ENCODE data around the gene NPC1L1.

The NPC1L1 gene

GRCh38 chr7:44541028-44541869 is at the start of gene NPC1L1:
TSS of gene NPC1L1 (minus strand) at chr7:44541330. CDS start at chr7:44541259, 71 bp downstream.
- no peak for DNase-seq

GRCh38 chr7:44590910-44591309 is 49.8 kb upstream of the NPC1L1 start:
- DNase-seq = no peak

GRCh38 chr7:44587843-44588711 is 46.9 kb upstream of the NPC1L1 start:
- DNase-seq = peak; percentile 38

GRCh38 chr7:44583146-44583865 is 42.2 kb upstream of the NPC1L1 start:
- DNase-seq = no peak

- peak; percentile 99 for DNase-seq
These were observed 40.9 kb upstream of the NPC1L1 start, which contains the start of gene TMED4 for GRCh38 chr7:44581879-44582603. TSS of gene TMED4 (minus strand) at chr7:44582231. CDS start at chr7:44582206, 25 bp downstream.

GRCh38 chr7:44580945-44581878 is 40.1 kb upstream of the NPC1L1 start:
- peak; percentile 52 for DNase-seq

- DNase-seq = no peak
These were observed 35.1 kb upstream of the NPC1L1 start for GRCh38 chr7:44576228-44576627.

GRCh38 chr7:44575054-44575453 is 33.9 kb upstream of the NPC1L1 start:
- DNase-seq = no peak

GRCh38 chr7:44574287-44574872 is 33.2 kb upstream of the NPC1L1 start:
- no peak for DNase-seq

GRCh38 chr7:44573464-44574286 is 32.5 kb upstream of the NPC1L1 start, which contains the start of gene DDX56:
TSS of gene DDX56 (minus strand) at chr7:44573908. CDS start at chr7:44573895, 13 bp downstream.
- peak; percentile 97 for DNase-seq

- DNase-seq = no peak
These were observed 31.6 kb upstream of the NPC1L1 start for GRCh38 chr7:44572771-44573170.

GRCh38 chr7:44569959-44570358 is 28.8 kb upstream of the NPC1L1 start:
- DNase-seq = no peak

GRCh38 chr7:44568771-44569560 is 27.8 kb upstream of the NPC1L1 start:
- no peak for DNase-seq

GRCh38 chr7:44567884-44568283 is 26.8 kb upstream of the NPC1L1 start:
- DNase-seq = no peak

GRCh38 chr7:44566680-44567079 is 25.6 kb upstream of the NPC1L1 start:
- DNase-seq = no peak

GRCh38 chr7:44565795-44566559 is 24.8 kb upstream of the NPC1L1 start:
- no peak for DNase-seq

GRCh38 chr7:44565097-44565794 is 24.1 kb upstream of the NPC1L1 start:
- peak; percentile 26 for DNase-seq
